Sigmoid colon (tissue), 4 donors: Measurements from ENCODE around the gene DNAAF3.

Experiments
- EP300 ChIP-seq, 4 donors: sonication (generic); formaldehyde crosslinking; IDR thresholded peaks; one replicate each; pipeline ENCODE4 v1.6.1; 2017; ENCODE audit warnings: antibody characterized with exemption in 4 of 4
- POLR2A ChIP-seq, 2 donors: fragments of 450-650 bp; IDR thresholded peaks; one replicate each; pipeline ENCODE4 v1.6.1; 2016; ENCODE audit warnings: antibody characterized with exemption in 2 of 2, mild to moderate bottlenecking in 2 of 2, moderate library complexity in 2 of 2
- POLR2AphosphoS5 ChIP-seq, 4 donors: sonication (generic); formaldehyde crosslinking; IDR thresholded peaks; one replicate each; pipeline ENCODE4 v1.6.1; 2017; ENCODE audit warnings: antibody characterized with exemption in 4 of 4
- TF ChIP-seq, protein P1 (sequence below), 4 experiments: fragments of 450-650 bp in 3 of 4; fragments of 200-600 bp in 1 of 4; IDR thresholded peaks; one replicate each; pipeline ENCODE4 v1.5.1; 2016 to 2019; ENCODE audit warnings: antibody characterized with exemption in 4 of 4, mild to moderate bottlenecking in 3 of 4, moderate library complexity in 2 of 4

- TF ChIP-seq, protein P1, sequence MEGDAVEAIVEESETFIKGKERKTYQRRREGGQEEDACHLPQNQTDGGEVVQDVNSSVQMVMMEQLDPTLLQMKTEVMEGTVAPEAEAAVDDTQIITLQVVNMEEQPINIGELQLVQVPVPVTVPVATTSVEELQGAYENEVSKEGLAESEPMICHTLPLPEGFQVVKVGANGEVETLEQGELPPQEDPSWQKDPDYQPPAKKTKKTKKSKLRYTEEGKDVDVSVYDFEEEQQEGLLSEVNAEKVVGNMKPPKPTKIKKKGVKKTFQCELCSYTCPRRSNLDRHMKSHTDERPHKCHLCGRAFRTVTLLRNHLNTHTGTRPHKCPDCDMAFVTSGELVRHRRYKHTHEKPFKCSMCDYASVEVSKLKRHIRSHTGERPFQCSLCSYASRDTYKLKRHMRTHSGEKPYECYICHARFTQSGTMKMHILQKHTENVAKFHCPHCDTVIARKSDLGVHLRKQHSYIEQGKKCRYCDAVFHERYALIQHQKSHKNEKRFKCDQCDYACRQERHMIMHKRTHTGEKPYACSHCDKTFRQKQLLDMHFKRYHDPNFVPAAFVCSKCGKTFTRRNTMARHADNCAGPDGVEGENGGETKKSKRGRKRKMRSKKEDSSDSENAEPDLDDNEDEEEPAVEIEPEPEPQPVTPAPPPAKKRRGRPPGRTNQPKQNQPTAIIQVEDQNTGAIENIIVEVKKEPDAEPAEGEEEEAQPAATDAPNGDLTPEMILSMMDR (IDR thresholded peaks at IDR 0.05), result no peak
- peak in 1 of 2 donors; percentile 48 for TF ChIP-seq POLR2A (IDR thresholded peaks at IDR 0.05)
- TF ChIP-seq POLR2AphosphoS5 (IDR thresholded peaks at IDR 0.05), result no peak
- no peak for TF ChIP-seq EP300 (IDR thresholded peaks at IDR 0.05)
Measured at GRCh38 chr19:55208880-55209692, 42.7 kb upstream of the DNAAF3 start, which contains the start of gene PTPRH.
